Body of pancreas (tissue), 4 donors: ENCODE data around the gene CDCA4.

Source experiments
- CTCF ChIP-seq, 7 experiments: fragments of 450-650 bp in 4 of 7; fragments of 200-600 bp in 3 of 7; sonication (generic) in 3 of 7; IDR thresholded peaks; one replicate each; pipeline ENCODE4 v1.5.1; 2016 to 2019; ENCODE audit warnings: antibody characterized with exemption in 7 of 7
- POLR2A ChIP-seq, 3 donors: fragments of 450-650 bp; IDR thresholded peaks; one replicate each; pipeline ENCODE4 v1.6.1; 2016; ENCODE audit warnings: antibody characterized with exemption in 3 of 3, mild to moderate bottlenecking in 2 of 3

GRCh38 chr14:105051182-105052109 lies 30.6 kb upstream of the CDCA4 start:
- TF ChIP-seq CTCF (IDR thresholded peaks at IDR 0.05) (no peak), POLR2A (IDR thresholded peaks at IDR 0.05) (no peak)
